AG09319 (cell line): ENCODE measurements around the gene ZMAT3.

Experiments
- DNase-seq: peaks from one replicate; pipeline ENCODE4 v3.0.0-alpha.2; 2010; ENCODE audit warnings: low read depth; ENCODE audit errors: extremely low read depth
- TF ChIP-seq, protein P1 (sequence below): IDR thresholded peaks from 2 replicates; pipeline ENCODE4 v1.5.1; 2011; ENCODE audit warnings: low read depth, mild to moderate bottlenecking, inconsistent platforms, low read length, moderate library complexity

The ZMAT3 gene

DNA sequence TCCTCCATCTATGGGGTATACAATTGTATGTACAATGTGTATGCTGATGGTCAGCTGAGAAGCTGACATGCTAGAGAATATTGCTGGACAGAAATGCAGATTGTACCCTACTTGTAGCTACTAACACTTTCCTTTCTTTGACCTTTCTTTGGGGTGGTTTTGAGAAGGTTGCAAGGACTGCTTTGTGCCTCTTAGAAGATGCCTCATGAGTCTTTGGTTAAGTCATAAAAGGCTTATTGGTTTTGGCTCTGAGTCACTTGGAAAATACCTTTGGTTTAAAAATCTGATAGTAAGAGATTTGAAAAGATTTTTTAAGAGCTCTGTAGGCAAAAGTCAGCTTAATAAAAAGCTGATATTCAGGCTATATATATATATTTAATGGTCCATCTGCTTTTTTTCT, 71.5 kb downstream of the ZMAT3 start:
- TF ChIP-seq, protein P1, sequence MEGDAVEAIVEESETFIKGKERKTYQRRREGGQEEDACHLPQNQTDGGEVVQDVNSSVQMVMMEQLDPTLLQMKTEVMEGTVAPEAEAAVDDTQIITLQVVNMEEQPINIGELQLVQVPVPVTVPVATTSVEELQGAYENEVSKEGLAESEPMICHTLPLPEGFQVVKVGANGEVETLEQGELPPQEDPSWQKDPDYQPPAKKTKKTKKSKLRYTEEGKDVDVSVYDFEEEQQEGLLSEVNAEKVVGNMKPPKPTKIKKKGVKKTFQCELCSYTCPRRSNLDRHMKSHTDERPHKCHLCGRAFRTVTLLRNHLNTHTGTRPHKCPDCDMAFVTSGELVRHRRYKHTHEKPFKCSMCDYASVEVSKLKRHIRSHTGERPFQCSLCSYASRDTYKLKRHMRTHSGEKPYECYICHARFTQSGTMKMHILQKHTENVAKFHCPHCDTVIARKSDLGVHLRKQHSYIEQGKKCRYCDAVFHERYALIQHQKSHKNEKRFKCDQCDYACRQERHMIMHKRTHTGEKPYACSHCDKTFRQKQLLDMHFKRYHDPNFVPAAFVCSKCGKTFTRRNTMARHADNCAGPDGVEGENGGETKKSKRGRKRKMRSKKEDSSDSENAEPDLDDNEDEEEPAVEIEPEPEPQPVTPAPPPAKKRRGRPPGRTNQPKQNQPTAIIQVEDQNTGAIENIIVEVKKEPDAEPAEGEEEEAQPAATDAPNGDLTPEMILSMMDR: no peak
- no peak for DNase-seq

DNA sequence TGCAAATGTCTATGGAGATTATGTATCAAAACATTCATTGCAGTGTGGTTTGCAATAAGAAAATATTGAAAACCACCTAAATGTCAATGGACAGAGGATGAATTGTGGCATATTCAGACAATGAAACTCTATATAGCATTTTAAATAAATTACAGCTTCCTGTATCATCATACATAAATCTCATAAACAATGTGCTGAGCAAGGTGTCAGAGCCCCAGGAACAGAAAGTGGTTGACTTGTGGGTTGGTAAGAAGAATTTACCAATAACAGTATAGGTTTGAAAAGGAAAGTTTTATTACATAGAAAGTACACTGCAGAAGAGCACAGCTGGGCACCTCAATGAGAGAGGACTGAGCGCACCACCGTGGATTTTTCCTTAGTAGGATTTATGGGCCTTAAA, 75.2 kb downstream of the ZMAT3 start:
- DNase-seq: no peak
- TF ChIP-seq, protein P1: no peak

DNA sequence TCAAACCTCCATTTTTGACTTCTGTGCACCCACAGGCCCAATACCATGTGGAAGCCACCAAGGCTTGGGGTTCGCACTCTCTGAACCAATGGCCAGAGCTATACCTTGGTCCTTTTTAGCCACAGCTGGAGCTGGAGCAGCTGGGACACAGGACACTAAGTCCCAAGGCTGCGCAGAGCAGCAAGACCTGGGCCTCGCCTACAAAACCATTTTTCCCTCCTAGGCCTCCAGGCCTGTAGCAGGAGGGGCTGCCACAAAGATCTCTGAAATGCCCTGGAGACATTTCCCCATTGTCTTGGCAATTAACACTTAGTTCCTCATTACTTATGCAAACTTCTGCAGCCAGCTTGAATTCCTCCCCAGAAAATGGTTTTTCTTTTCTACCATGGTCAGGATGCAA, 81.3 kb downstream of the ZMAT3 start:
- DNase-seq: no peak
- TF ChIP-seq, protein P1: no peak

DNA sequence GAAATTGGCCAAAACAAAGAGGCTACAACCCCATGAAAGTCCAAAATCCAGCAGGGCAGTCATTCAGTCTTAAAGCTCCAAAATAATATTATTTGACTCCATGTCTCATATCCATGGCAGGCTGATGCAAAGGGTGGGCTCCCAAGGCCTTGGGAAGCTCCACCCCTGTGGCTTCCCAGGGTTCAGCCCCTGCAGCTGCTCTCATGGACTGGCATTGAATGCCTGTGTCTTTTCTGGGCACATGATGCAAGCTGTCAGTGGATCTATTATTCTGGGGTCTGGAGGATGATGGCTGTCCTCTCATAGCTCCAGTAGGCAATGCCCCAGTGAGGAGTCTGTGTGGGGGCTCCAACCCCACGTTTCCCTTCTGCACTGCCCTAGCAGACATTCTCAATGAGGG, 81.8 kb downstream of the ZMAT3 start:
- DNase-seq: no peak
- TF ChIP-seq, protein P1: no peak

DNA sequence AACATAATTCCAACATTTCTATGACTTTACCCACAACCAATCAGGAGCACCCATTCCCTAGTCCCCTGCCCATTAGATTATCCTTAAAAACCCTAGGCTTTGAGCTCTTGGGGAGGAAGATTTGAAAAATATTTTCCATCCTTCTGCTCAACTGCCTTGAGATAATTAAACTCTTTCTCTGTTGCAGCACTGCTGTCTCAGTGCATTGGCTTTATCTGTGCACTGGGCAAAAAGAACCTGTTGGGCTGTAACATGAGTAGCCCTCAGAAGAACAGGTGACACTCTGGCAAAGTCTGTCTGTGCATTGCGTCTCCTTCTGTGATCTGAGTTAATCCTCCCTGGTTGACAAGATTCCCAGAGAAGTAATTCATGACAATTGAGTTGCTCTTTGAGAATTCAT, 83.9 kb downstream of the ZMAT3 start:
- TF ChIP-seq, protein P1: no peak
- no peak for DNase-seq

DNA sequence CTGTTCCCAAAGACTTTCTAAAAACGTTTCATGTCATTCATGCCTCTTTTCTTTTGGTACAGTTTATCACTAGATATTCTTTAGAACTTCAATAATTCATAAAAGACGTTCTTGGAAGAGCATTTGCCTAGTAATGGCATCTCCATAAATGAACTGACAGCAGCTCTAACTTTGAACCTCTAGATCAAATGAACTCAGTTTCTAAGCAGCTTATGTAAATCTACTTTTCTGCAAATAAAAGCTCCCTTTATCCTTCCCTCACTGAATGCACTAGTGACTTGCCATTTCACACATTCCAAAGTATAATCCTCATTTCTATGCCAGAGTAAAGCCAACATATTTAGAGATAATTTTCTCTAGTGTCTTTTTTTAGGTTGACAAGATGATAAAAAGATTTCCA, 85.2 kb downstream of the ZMAT3 start:
- TF ChIP-seq, protein P1: no peak
- no peak for DNase-seq

DNA sequence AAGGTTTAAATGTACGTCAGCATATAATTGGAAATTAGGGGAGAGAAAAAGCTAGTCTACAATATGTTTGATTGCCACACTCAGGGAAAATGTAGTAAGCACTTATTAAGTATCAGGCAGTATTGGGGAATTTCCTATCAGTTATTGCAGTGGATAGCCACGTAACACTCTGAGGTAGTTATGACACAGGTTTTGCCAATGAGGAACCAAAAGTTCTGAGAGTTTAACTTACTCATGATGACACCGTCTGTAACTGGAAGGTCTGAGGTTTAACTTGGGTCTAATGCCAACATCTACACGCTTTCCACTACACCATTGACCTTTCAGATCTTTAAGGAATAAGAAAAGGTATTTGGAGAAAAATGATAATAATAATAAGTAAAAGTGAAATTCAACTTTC, 89.5 kb downstream of the ZMAT3 start:
- DNase-seq: no peak
- TF ChIP-seq, protein P1: no peak
